GM23338 (cell line): ENCODE data around the gene HAGH. TPM values are rescaled to one million over a fixed set of nuclear protein-coding genes. Genes with fewer than 3 reads are reported as not detected.

ENCODE experiments used
- ATAC-seq: fragments of 200-7000 bp; cut with Tn5 transposase; 3 replicates; pipeline ENCODE4 v1.9.1; 2020
- DNase-seq: peaks from one replicate; pipeline ENCODE4 v3.0.0-alpha.2; 2015; ENCODE audit warnings: low spot score
- H2AFZ ChIP-seq: fragments of 200-600 bp; sonication (generic); 2 replicates; pipeline ENCODE4 v1.8.0; 2016; ENCODE audit warnings: antibody characterized with exemption, mild to moderate bottlenecking, moderate library complexity
- H3F3A ChIP-seq: fragments of 200-600 bp; sonication (generic); replicated peaks from 2 replicates; pipeline ENCODE4 v1.8.0; 2017; ENCODE audit warnings: antibody characterized with exemption, mixed run types, low read depth
- H3K27ac ChIP-seq: fragments of 200-600 bp; sonication (generic); 2 replicates; pipeline ENCODE4 v1.6.1; 2016; ENCODE audit warnings: low read depth
- H3K27me3 ChIP-seq: fragments of 200-600 bp; sonication (generic); 2 replicates; pipeline ENCODE4 v1.8.0; 2016; ENCODE audit warnings: mild to moderate bottlenecking, mixed run types, moderate library complexity; ENCODE audit not compliant: insufficient read depth
- H3K36me3 ChIP-seq: fragments of 200-600 bp; sonication (generic); 2 replicates; pipeline ENCODE4 v1.8.0; 2016; ENCODE audit warnings: mild to moderate bottlenecking; ENCODE audit not compliant: insufficient read depth
- H3K4me1 ChIP-seq: fragments of 200-600 bp; sonication (generic); 2 replicates; pipeline ENCODE4 v1.8.0; 2016; ENCODE audit warnings: mild to moderate bottlenecking, moderate library complexity; ENCODE audit not compliant: insufficient read depth
- H3K4me2 ChIP-seq: fragments of 200-600 bp; sonication (generic); 2 replicates; pipeline ENCODE4 v1.7.1; 2017; ENCODE audit warnings: mixed run types
- H3K4me3 ChIP-seq: fragments of 200-600 bp; sonication (generic); 2 replicates; pipeline ENCODE4 v1.6.1; 2016; ENCODE audit warnings: mixed run types
- H3K79me2 ChIP-seq: fragments of 200-600 bp; sonication (generic); replicated peaks from 2 replicates; pipeline ENCODE4 v1.8.0; 2017; ENCODE audit warnings: mild to moderate bottlenecking; ENCODE audit not compliant: insufficient read depth
- H3K9me2 ChIP-seq: fragments of 200-600 bp; sonication (generic); 2 replicates; pipeline ENCODE4 v1.8.0; 2017; ENCODE audit not compliant: insufficient read depth
- H4K20me1 ChIP-seq: fragments of 200-600 bp; sonication (generic); replicated peaks from 2 replicates; pipeline ENCODE4 v1.8.0; 2017; ENCODE audit warnings: mild to moderate bottlenecking; ENCODE audit not compliant: insufficient read depth
- H3K27ac Mint-ChIP-seq: 2 replicates; pipeline ENCODE4 v1.8.0; 2020; ENCODE audit warnings: inconsistent platforms, mild to moderate bottlenecking, moderate library complexity, mixed read lengths
- H3K27me3 Mint-ChIP-seq: 3 replicates; pipeline ENCODE4 v1.8.0; 2022; ENCODE audit warnings: low read depth, mild to moderate bottlenecking, moderate library complexity, mixed read lengths, inconsistent platforms; ENCODE audit not compliant: insufficient read depth, poor library complexity
- H3K36me3 Mint-ChIP-seq: 3 replicates; pipeline ENCODE4 v1.8.0; 2021; ENCODE audit warnings: low read depth, mild to moderate bottlenecking, inconsistent platforms, moderate library complexity, mixed read lengths
- H3K4me1 Mint-ChIP-seq: 3 replicates; pipeline ENCODE4 v1.8.0; 2020; ENCODE audit warnings: mild to moderate bottlenecking, inconsistent platforms, mixed read lengths
- H3K4me3 Mint-ChIP-seq: 3 replicates; pipeline ENCODE4 v1.8.0; 2021; ENCODE audit warnings: moderate library complexity, mild to moderate bottlenecking, inconsistent platforms, mixed read lengths
- H3K9me3 Mint-ChIP-seq: 3 replicates; pipeline ENCODE4 v1.8.0; 2020; ENCODE audit warnings: moderate library complexity, mild to moderate bottlenecking, inconsistent platforms, mixed read lengths
- CREB1 ChIP-seq: fragments of 250-450 bp; sonication (Bioruptor Pico); IDR thresholded peaks from 2 replicates; pipeline ENCODE4 v1.5.0; 2020; ENCODE audit warnings: low read depth, mild to moderate bottlenecking, moderate library complexity
- EZH2 ChIP-seq: fragments of 200-600 bp; sonication (generic); IDR thresholded peaks from one replicate; pipeline ENCODE4 v1.8.0; 2017; ENCODE audit warnings: antibody characterized with exemption, mild to moderate bottlenecking, low read depth; ENCODE audit not compliant: unreplicated experiment
- EZH2phosphoT487 ChIP-seq: fragments of 200-600 bp; sonication (generic); IDR thresholded peaks from one replicate; pipeline ENCODE4 v1.8.1; 2018; ENCODE audit warnings: antibody characterized with exemption; ENCODE audit not compliant: unreplicated experiment
- JUNB ChIP-seq: IDR thresholded peaks from one replicate; pipeline ENCODE4 v1.6.1; 2016; ENCODE audit warnings: antibody characterized with exemption; ENCODE audit not compliant: unreplicated experiment
- NANOG ChIP-seq: IDR thresholded peaks from 2 replicates; pipeline ENCODE4 v1.6.1; 2016; ENCODE audit warnings: antibody characterized with exemption, borderline replicate concordance
- POLR2AphosphoS5 ChIP-seq: IDR thresholded peaks from 2 replicates; pipeline ENCODE4 v1.6.1; 2016; ENCODE audit warnings: antibody characterized with exemption, low read depth
- REST ChIP-seq: IDR thresholded peaks from one replicate; pipeline ENCODE4 v1.6.1; 2018; ENCODE audit warnings: antibody characterized with exemption; ENCODE audit not compliant: unreplicated experiment
- STAT1 ChIP-seq: IDR thresholded peaks from one replicate; pipeline ENCODE4 v1.6.1; 2016; ENCODE audit warnings: antibody characterized with exemption; ENCODE audit not compliant: unreplicated experiment
- ZNF114 ChIP-seq: fragments of 250-450 bp; sonication (Bioruptor Pico); IDR thresholded peaks from 2 replicates; pipeline ENCODE4 v1.5.0; 2020; ENCODE audit warnings: mild to moderate bottlenecking, moderate library complexity
- ZNF331 ChIP-seq: fragments of 250-450 bp; sonication (Bioruptor Pico); IDR thresholded peaks from 2 replicates; pipeline ENCODE4 v1.5.0; 2020; ENCODE audit warnings: low read depth, mild to moderate bottlenecking, moderate library complexity
- polyA plus RNA-seq: library from polyadenylated mRNA; unstranded; fragments of >200 nt; fragmentation: Nextera tagmentation; extraction: Ambion mirVana; gene quantifications from 2 replicates; pipeline ENCODE4 v1.2.1, GENCODE V29; 2016
- total RNA-seq: library from RNA; depleted of rRNA; stranded (reverse); fragments of >200 nt; shearing (Covaris generic); gene quantifications from 2 replicates; pipeline ENCODE4 v1.2.3, GENCODE V29; 2014
- TF ChIP-seq, protein P1 (sequence below): IDR thresholded peaks from 2 replicates; pipeline ENCODE4 v1.6.1; 2016; ENCODE audit warnings: antibody characterized with exemption
- TF ChIP-seq, protein P2 (sequence below), 2 experiments: fragments of 200-600 bp in 1 of 2; sonication (generic) in 1 of 2; conservative IDR thresholded peaks; 2 replicates each; pipeline versions ENCODE4 v1.5.1 to v1.6.1; 2016 to 2017; ENCODE audit warnings: antibody characterized with exemption in 2 of 2, low read depth in 2 of 2, mild to moderate bottlenecking in 2 of 2, moderate library complexity in 1 of 2
- TF ChIP-seq, protein P3 (sequence below): fragments of 250-450 bp; sonication (Bioruptor Pico); IDR thresholded peaks from 2 replicates; pipeline ENCODE4 v1.5.0; 2020; ENCODE audit warnings: mild to moderate bottlenecking, moderate library complexity

The HAGH gene
- total and polyA plus RNA-seq, 2 experiments from 2014 or later: 24.7 to 28.9 TPM

GRCh38 chr16:1766701-1767100 lies 59.9 kb downstream of the HAGH start:
- Mint-ChIP-seq H3K4me1 (peaks cover 5% of the 10 kb centered on the region), H3K27me3 (peaks cover 16% of the 10 kb centered on the region), H3K4me3 (no peak overlapping the region), H3K36me3 (peaks cover 15% of the 10 kb centered on the region; the same call in 2 of the 3 replicates), H3K9me3 (no peaks in the 10 kb centered on the region), H3K27ac (no peak overlapping the region)
- Histone ChIP-seq H2AFZ (no peak overlapping the region), H3K27me3 (no peaks in the 10 kb centered on the region), H4K20me1 (no peaks in the 10 kb centered on the region; the same call in 1 of the 2 replicates), H3K4me2 (no peak overlapping the region), H3K4me1 (peaks cover 4% of the 10 kb centered on the region), H3K27ac (no peak overlapping the region), H3F3A (peaks cover 8% of the 10 kb centered on the region; the same call in 1 of the 2 replicates), H3K79me2 (no peaks in the 10 kb centered on the region), H3K9me2 (no peaks in the 10 kb centered on the region), H3K36me3 (no peaks in the 10 kb centered on the region), H3K4me3 (no peak overlapping the region)
- no peak for ATAC-seq
- TF ChIP-seq STAT1: no peak
- no peak for TF ChIP-seq EZH2phosphoT487
- TF ChIP-seq, protein P1, sequence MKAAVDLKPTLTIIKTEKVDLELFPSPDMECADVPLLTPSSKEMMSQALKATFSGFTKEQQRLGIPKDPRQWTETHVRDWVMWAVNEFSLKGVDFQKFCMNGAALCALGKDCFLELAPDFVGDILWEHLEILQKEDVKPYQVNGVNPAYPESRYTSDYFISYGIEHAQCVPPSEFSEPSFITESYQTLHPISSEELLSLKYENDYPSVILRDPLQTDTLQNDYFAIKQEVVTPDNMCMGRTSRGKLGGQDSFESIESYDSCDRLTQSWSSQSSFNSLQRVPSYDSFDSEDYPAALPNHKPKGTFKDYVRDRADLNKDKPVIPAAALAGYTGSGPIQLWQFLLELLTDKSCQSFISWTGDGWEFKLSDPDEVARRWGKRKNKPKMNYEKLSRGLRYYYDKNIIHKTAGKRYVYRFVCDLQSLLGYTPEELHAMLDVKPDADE: no peak
- TF ChIP-seq, protein P2, sequence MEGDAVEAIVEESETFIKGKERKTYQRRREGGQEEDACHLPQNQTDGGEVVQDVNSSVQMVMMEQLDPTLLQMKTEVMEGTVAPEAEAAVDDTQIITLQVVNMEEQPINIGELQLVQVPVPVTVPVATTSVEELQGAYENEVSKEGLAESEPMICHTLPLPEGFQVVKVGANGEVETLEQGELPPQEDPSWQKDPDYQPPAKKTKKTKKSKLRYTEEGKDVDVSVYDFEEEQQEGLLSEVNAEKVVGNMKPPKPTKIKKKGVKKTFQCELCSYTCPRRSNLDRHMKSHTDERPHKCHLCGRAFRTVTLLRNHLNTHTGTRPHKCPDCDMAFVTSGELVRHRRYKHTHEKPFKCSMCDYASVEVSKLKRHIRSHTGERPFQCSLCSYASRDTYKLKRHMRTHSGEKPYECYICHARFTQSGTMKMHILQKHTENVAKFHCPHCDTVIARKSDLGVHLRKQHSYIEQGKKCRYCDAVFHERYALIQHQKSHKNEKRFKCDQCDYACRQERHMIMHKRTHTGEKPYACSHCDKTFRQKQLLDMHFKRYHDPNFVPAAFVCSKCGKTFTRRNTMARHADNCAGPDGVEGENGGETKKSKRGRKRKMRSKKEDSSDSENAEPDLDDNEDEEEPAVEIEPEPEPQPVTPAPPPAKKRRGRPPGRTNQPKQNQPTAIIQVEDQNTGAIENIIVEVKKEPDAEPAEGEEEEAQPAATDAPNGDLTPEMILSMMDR (conservative IDR thresholded peaks at IDR 0.05; ENCODE audit: low read depth in 2 of 2): no peak
- no peak for TF ChIP-seq EZH2
- no peak for TF ChIP-seq JUNB
- TF ChIP-seq CREB1 (CRISPR knock-in tag): no peak
- TF ChIP-seq POLR2AphosphoS5: no peak
- TF ChIP-seq, protein P3, sequence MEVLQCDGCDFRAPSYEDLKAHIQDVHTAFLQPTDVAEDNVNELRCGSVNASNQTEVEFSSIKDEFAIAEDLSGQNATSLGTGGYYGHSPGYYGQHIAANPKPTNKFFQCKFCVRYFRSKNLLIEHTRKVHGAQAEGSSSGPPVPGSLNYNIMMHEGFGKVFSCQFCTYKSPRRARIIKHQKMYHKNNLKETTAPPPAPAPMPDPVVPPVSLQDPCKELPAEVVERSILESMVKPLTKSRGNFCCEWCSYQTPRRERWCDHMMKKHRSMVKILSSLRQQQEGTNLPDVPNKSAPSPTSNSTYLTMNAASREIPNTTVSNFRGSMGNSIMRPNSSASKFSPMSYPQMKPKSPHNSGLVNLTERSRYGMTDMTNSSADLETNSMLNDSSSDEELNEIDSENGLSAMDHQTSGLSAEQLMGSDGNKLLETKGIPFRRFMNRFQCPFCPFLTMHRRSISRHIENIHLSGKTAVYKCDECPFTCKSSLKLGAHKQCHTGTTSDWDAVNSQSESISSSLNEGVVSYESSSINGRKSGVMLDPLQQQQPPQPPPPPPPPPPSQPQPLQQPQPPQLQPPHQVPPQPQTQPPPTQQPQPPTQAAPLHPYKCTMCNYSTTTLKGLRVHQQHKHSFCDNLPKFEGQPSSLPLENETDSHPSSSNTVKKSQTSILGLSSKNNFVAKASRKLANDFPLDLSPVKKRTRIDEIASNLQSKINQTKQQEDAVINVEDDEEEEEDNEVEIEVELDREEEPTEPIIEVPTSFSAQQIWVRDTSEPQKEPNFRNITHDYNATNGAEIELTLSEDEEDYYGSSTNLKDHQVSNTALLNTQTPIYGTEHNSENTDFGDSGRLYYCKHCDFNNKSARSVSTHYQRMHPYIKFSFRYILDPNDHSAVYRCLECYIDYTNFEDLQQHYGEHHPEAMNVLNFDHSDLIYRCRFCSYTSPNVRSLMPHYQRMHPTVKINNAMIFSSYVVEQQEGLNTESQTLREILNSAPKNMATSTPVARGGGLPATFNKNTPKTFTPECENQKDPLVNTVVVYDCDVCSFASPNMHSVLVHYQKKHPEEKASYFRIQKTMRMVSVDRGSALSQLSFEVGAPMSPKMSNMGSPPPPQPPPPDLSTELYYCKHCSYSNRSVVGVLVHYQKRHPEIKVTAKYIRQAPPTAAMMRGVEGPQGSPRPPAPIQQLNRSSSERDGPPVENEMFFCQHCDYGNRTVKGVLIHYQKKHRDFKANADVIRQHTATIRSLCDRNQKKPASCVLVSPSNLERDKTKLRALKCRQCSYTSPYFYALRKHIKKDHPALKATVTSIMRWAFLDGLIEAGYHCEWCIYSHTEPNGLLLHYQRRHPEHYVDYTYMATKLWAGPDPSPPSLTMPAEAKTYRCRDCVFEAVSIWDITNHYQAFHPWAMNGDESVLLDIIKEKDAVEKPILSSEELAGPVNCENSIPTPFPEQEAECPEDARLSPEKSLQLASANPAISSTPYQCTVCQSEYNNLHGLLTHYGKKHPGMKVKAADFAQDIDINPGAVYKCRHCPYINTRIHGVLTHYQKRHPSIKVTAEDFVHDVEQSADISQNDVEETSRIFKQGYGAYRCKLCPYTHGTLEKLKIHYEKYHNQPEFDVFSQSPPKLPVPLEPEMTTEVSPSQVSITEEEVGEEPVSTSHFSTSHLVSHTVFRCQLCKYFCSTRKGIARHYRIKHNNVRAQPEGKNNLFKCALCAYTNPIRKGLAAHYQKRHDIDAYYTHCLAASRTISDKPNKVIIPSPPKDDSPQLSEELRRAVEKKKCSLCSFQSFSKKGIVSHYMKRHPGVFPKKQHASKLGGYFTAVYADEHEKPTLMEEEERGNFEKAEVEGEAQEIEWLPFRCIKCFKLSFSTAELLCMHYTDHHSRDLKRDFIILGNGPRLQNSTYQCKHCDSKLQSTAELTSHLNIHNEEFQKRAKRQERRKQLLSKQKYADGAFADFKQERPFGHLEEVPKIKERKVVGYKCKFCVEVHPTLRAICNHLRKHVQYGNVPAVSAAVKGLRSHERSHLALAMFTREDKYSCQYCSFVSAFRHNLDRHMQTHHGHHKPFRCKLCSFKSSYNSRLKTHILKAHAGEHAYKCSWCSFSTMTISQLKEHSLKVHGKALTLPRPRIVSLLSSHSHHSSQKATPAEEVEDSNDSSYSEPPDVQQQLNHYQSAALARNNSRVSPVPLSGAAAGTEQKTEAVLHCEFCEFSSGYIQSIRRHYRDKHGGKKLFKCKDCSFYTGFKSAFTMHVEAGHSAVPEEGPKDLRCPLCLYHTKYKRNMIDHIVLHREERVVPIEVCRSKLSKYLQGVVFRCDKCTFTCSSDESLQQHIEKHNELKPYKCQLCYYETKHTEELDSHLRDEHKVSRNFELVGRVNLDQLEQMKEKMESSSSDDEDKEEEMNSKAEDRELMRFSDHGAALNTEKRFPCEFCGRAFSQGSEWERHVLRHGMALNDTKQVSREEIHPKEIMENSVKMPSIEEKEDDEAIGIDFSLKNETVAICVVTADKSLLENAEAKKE (CRISPR knock-in tag): no peak
- TF ChIP-seq NANOG: no peak
- TF ChIP-seq ZNF331 (CRISPR knock-in tag): no peak
- no peak for TF ChIP-seq REST
- TF ChIP-seq ZNF114 (CRISPR knock-in tag): no peak
- DNase-seq: no peak
